NK-92 (cell line): Measurements from ENCODE around the gene DNM1L.

ENCODE experiments used
- DNase-seq: peaks from one replicate; lab custom pipeline; 2025; ENCODE audit not compliant: unreplicated experiment; lab: John Stamatoyannopoulos, UW

DNM1L gene

GRCh38 chr12:32679091-32679919 is at the start of gene DNM1L:
Gene DNM1L, plus strand, starts transcription at chr12:32679301. Its CDS starts 63 bp downstream, at chr12:32679364.
- peak; percentile 57 for DNase-seq

GRCh38 chr12:32641287-32641901 is 37.7 kb upstream of the DNM1L start:
- no peak for DNase-seq

- DNase-seq: no peak
These were observed 34.7 kb upstream of the DNM1L start for GRCh38 chr12:32644431-32644830.

- DNase-seq: no peak
These were observed 31.8 kb upstream of the DNM1L start for GRCh38 chr12:32647275-32647674.

GRCh38 chr12:32650508-32650907 is 28.6 kb upstream of the DNM1L start:
- no peak for DNase-seq

GRCh38 chr12:32651151-32651955 is 27.7 kb upstream of the DNM1L start:
- DNase-seq: no peak

GRCh38 chr12:32651956-32652210 is 27.2 kb upstream of the DNM1L start:
- no peak for DNase-seq

- DNase-seq: no peak
These were observed 19.1 kb upstream of the DNM1L start for GRCh38 chr12:32659908-32660440.

GRCh38 chr12:32661706-32662105 is 17.4 kb upstream of the DNM1L start:
- no peak for DNase-seq

- no peak for DNase-seq
These were observed 16.4 kb upstream of the DNM1L start for GRCh38 chr12:32662665-32663064.

- DNase-seq: no peak
These were observed 13.1 kb upstream of the DNM1L start for GRCh38 chr12:32666018-32666417.

GRCh38 chr12:32669584-32669983 is 9.5 kb upstream of the DNM1L start:
- no peak for DNase-seq

GRCh38 chr12:32671930-32672780 is 6.9 kb upstream of the DNM1L start:
- DNase-seq: no peak

GRCh38 chr12:32679920-32680237 is 778 bp downstream of the DNM1L start:
- no peak for DNase-seq

- DNase-seq: no peak
These were observed 1.7 kb downstream of the DNM1L start for GRCh38 chr12:32680787-32681186.

- no peak for DNase-seq
These were observed 2.2 kb downstream of the DNM1L start for GRCh38 chr12:32681272-32681671.

- no peak for DNase-seq
These were observed 7.2 kb downstream of the DNM1L start for GRCh38 chr12:32686340-32686739.

GRCh38 chr12:32688786-32689185 is 9.7 kb downstream of the DNM1L start:
- DNase-seq: no peak

- DNase-seq: no peak
These were observed 11.8 kb downstream of the DNM1L start for GRCh38 chr12:32690927-32691326.

GRCh38 chr12:32692358-32692757 is 13.3 kb downstream of the DNM1L start:
- DNase-seq: no peak

- no peak for DNase-seq
These were observed 13.9 kb downstream of the DNM1L start for GRCh38 chr12:32693036-32693435.
